SK-N-MC (cell line): ENCODE results near the gene TMEM14C.

Source experiments
- DNase-seq: peaks from one replicate; pipeline ENCODE4 v3.0.0-alpha.2; 2011; ENCODE audit warnings: low read depth, low spot score
- H3K27ac ChIP-seq: fragments of 200-600 bp; sonication (generic); 2 replicates; pipeline ENCODE4 v1.5.1; 2016; ENCODE audit warnings: mixed run types
- H3K36me3 ChIP-seq: fragments of 200-600 bp; sonication (generic); 2 replicates; pipeline ENCODE4 v1.6.1; 2017; ENCODE audit warnings: antibody characterized with exemption, low read length, mixed read lengths; ENCODE audit not compliant: insufficient read depth
- H3K4me3 ChIP-seq: fragments of 200-600 bp; sonication (generic); 2 replicates; pipeline ENCODE4 v1.5.1; 2016
- H3K9ac ChIP-seq: fragments of 200-600 bp; sonication (generic); 2 replicates; pipeline ENCODE4 v1.8.0; 2017; ENCODE audit warnings: mixed run types, mixed read lengths; ENCODE audit not compliant: insufficient read length
- H3K9me3 ChIP-seq: fragments of 200-600 bp; sonication (generic); 2 replicates; pipeline ENCODE4 v1.6.1; 2017; ENCODE audit warnings: low read depth, mild to moderate bottlenecking, antibody characterized with exemption, low read length, moderate library complexity, mixed read lengths
- EZH2 ChIP-seq: fragments of 200-600 bp; sonication (generic); IDR thresholded peaks from one replicate; pipeline ENCODE4 v1.6.1; 2017; ENCODE audit warnings: antibody characterized with exemption
- FOXP2 ChIP-seq: optimal IDR thresholded peaks from 2 replicates; pipeline ENCODE3; 2011; ENCODE audit warnings: mild to moderate bottlenecking, moderate library complexity; ENCODE audit not compliant: insufficient read depth; ENCODE audit errors: extremely low read length, control extremely low read depth
- POLR2AphosphoS5 ChIP-seq: IDR thresholded peaks from 2 replicates; pipeline ENCODE4 v1.6.1; 2012; ENCODE audit warnings: mild to moderate bottlenecking, low read depth, low read length, borderline replicate concordance

Gene TMEM14C

GRCh38 chr6:10687582-10687981 is 35.3 kb upstream of the TMEM14C start:
- Histone ChIP-seq H3K4me3 (no peak overlapping the region), H3K9ac (no peak overlapping the region), H3K27ac (no peak overlapping the region), H3K36me3 (no peaks in the 10 kb centered on the region), H3K9me3 (no peaks in the 10 kb centered on the region)
- DNase-seq = no peak
- no peak for TF ChIP-seq FOXP2
- no peak for TF ChIP-seq POLR2AphosphoS5
- TF ChIP-seq EZH2 = no peak

- H3K9ac ChIP-seq = no peak overlapping the region
- H3K27ac ChIP-seq = no peak overlapping the region
- H3K4me3 ChIP-seq = no peak overlapping the region
- H3K9me3 ChIP-seq = no peaks in the 10 kb centered on the region
- H3K36me3 ChIP-seq = no peaks in the 10 kb centered on the region
- no peak for TF ChIP-seq FOXP2
- TF ChIP-seq POLR2AphosphoS5 = no peak
- TF ChIP-seq EZH2 = no peak
- DNase-seq = no peak
Measured at GRCh38 chr6:10690651-10691445, 32.0 kb upstream of the TMEM14C start.

GRCh38 chr6:10692965-10693538 is 29.8 kb upstream of the TMEM14C start:
- no peak for TF ChIP-seq EZH2
- DNase-seq = no peak
- no peak overlapping the region for H3K27ac ChIP-seq
- H3K4me3 ChIP-seq = peak overlapping the region; percentile 88
- H3K9ac ChIP-seq = peak overlapping the region; percentile 95
- H3K36me3 ChIP-seq = peaks cover 13% of the 10 kb centered on the region
- no peaks in the 10 kb centered on the region for H3K9me3 ChIP-seq

- Histone ChIP-seq H3K9me3 (no peaks in the 10 kb centered on the region), H3K27ac (peak within 1 kb of the TSS; percentile 98), H3K4me3 (peak within 1 kb of the TSS; percentile 88), H3K9ac (peak within 1 kb of the TSS; percentile 95), H3K36me3 (peaks cover 27% of the 10 kb centered on the region)
- TF ChIP-seq POLR2AphosphoS5 (peak; percentile 99), FOXP2 (no peak)
- peak; percentile 90 for DNase-seq
Measured at GRCh38 chr6:10694302-10695085, 28.4 kb upstream of the TMEM14C start, which contains the start of the genes C6orf52 and PAK1IP1. Gene C6orf52, minus strand, starts transcription at chr6:10694616. Its CDS starts 7,066 bp downstream, at chr6:10687550. Gene PAK1IP1, plus strand, starts transcription at chr6:10694972. Its CDS starts 14 bp downstream, at chr6:10694986.

GRCh38 chr6:10695086-10695657 is 27.7 kb upstream of the TMEM14C start:
- no peak for TF ChIP-seq EZH2
- TF ChIP-seq FOXP2 = no peak
- no peak for TF ChIP-seq POLR2AphosphoS5
- peak overlapping the region; percentile 98; the same call in 1 of the 2 replicates for H3K27ac ChIP-seq
- DNase-seq = no peak

GRCh38 chr6:10696655-10697054 is 26.2 kb upstream of the TMEM14C start:
- peak overlapping the region; percentile 88 for H3K4me3 ChIP-seq
- no peaks in the 10 kb centered on the region for H3K9me3 ChIP-seq
- DNase-seq = no peak
- TF ChIP-seq POLR2AphosphoS5 = no peak
- no peak for TF ChIP-seq EZH2
- TF ChIP-seq FOXP2 = no peak
- no peak overlapping the region for H3K9ac ChIP-seq
- peaks cover 47% of the 10 kb centered on the region for H3K36me3 ChIP-seq
- no peak overlapping the region for H3K27ac ChIP-seq

More at GRCh38 chr6:10695086-10695657, 27.7 kb upstream of the TMEM14C start:
- no peaks in the 10 kb centered on the region for H3K9me3 ChIP-seq
- peaks cover 32% of the 10 kb centered on the region for H3K36me3 ChIP-seq
- H3K4me3 ChIP-seq = peak overlapping the region; percentile 88
- peak overlapping the region; percentile 95 for H3K9ac ChIP-seq

GRCh38 chr6:10713962-10714361 is 8.9 kb upstream of the TMEM14C start:
- TF ChIP-seq FOXP2 = no peak
- TF ChIP-seq POLR2AphosphoS5 = no peak
- H3K36me3 ChIP-seq = peaks cover 15% of the 10 kb centered on the region
- no peak overlapping the region for H3K9ac ChIP-seq
- H3K9me3 ChIP-seq = no peaks in the 10 kb centered on the region
- H3K27ac ChIP-seq = no peak overlapping the region
- no peak overlapping the region for H3K4me3 ChIP-seq
- DNase-seq = no peak
